Measurements from ENCODE around the gene MREG.

The MREG gene

GRCh38 chr2:216017365-216017764 is 4.0 kb upstream of the MREG start:
- peaks cover 45% of the 10 kb centered on the region for H3F3A ChIP-seq (ENCODE audit: insufficient read depth, low read length)
- H3K9me3 ChIP-seq (replicated peaks; ENCODE audit: insufficient read depth, low read length) = no peaks in the 10 kb centered on the region
- no peaks in the 10 kb centered on the region for H4K20me1 ChIP-seq (ENCODE audit: insufficient read depth, low read length)
- H3K9me2 ChIP-seq (replicated peaks; ENCODE audit: insufficient read depth, low read length) = no peaks in the 10 kb centered on the region
- peak; percentile 91 for DNase-seq
- TF ChIP-seq CTCF (IDR thresholded peaks at IDR 0.05; ENCODE audit: low read length) (0 out of 2 replicates have a peak, but pooled peaks have one; percentile 6), EZH2 (optimal IDR thresholded peaks at IDR 0.05; ENCODE audit: low read depth, low read length) (no peak)
- 0 out of 2 replicates have a peak overlapping the region, but pooled peaks have one; percentile 3 for H2AFZ ChIP-seq (ENCODE audit: low read length)
- peak overlapping the region; percentile 35 for H3K4me3 ChIP-seq (ENCODE audit: low read length)
- H3K9ac ChIP-seq (ENCODE audit: low read length) = peak overlapping the region; percentile 77
- peak overlapping the region; percentile 79 for H3K4me2 ChIP-seq (ENCODE audit: low read depth, low read length)
- no peaks in the 10 kb centered on the region for H3K27me3 ChIP-seq (replicated peaks; ENCODE audit: insufficient read depth, low read length)
- H3K27ac ChIP-seq (ENCODE audit: low read length) = peak overlapping the region; percentile 96
- no peaks in the 10 kb centered on the region for H3K36me3 ChIP-seq (replicated peaks; ENCODE audit: insufficient read depth, low read length)
- H3K79me2 ChIP-seq (ENCODE audit: low read length) = peaks cover 11% of the 10 kb centered on the region
- peaks cover 34% of the 10 kb centered on the region for H3K4me1 ChIP-seq (ENCODE audit: low read length)

GRCh38 chr2:216016581-216016980 is 3.2 kb upstream of the MREG start:
- Histone ChIP-seq H3F3A (ENCODE audit: insufficient read depth, low read length) (peaks cover 46% of the 10 kb centered on the region), H3K4me1 (ENCODE audit: low read length) (peaks cover 35% of the 10 kb centered on the region), H3K27ac (ENCODE audit: low read length) (peak overlapping the region; percentile 96), H3K9me3 (replicated peaks; ENCODE audit: insufficient read depth, low read length) (no peaks in the 10 kb centered on the region), H4K20me1 (ENCODE audit: insufficient read depth, low read length) (no peaks in the 10 kb centered on the region), H2AFZ (ENCODE audit: low read length) (no peak overlapping the region), H3K4me2 (ENCODE audit: low read depth, low read length) (peak overlapping the region; percentile 79), H3K36me3 (replicated peaks; ENCODE audit: insufficient read depth, low read length) (no peaks in the 10 kb centered on the region), H3K9me2 (replicated peaks; ENCODE audit: insufficient read depth, low read length) (no peaks in the 10 kb centered on the region), H3K4me3 (ENCODE audit: low read length) (peak overlapping the region; percentile 35), H3K9ac (ENCODE audit: low read length) (peak overlapping the region; percentile 77), H3K27me3 (replicated peaks; ENCODE audit: insufficient read depth, low read length) (no peaks in the 10 kb centered on the region), H3K79me2 (ENCODE audit: low read length) (peaks cover 19% of the 10 kb centered on the region)
- peak; percentile 72 for DNase-seq
- TF ChIP-seq EZH2 (optimal IDR thresholded peaks at IDR 0.05; ENCODE audit: low read depth, low read length) (no peak), EZH2phosphoT487 (IDR thresholded peaks at IDR 0.05; ENCODE audit: low read length) (no peak), CTCF (IDR thresholded peaks at IDR 0.05; ENCODE audit: low read length) (no peak)

- DNase-seq = peak; percentile 93
- Histone ChIP-seq H3K9me3 (replicated peaks; ENCODE audit: insufficient read depth, low read length) (no peaks in the 10 kb centered on the region), H3K27ac (ENCODE audit: low read length) (peak overlapping the region; percentile 96), H3K4me2 (ENCODE audit: low read depth, low read length) (peak overlapping the region; percentile 79), H3K79me2 (ENCODE audit: low read length) (peaks cover 26% of the 10 kb centered on the region), H3F3A (ENCODE audit: insufficient read depth, low read length) (peaks cover 46% of the 10 kb centered on the region), H3K36me3 (replicated peaks; ENCODE audit: insufficient read depth, low read length) (no peaks in the 10 kb centered on the region), H3K4me3 (ENCODE audit: low read length) (peak overlapping the region; percentile 35), H3K9ac (ENCODE audit: low read length) (peak overlapping the region; percentile 77), H3K27me3 (replicated peaks; ENCODE audit: insufficient read depth, low read length) (no peaks in the 10 kb centered on the region), H4K20me1 (ENCODE audit: insufficient read depth, low read length) (no peaks in the 10 kb centered on the region), H2AFZ (ENCODE audit: low read length) (peak overlapping the region; percentile 51), H3K4me1 (ENCODE audit: low read length) (peaks cover 39% of the 10 kb centered on the region), H3K9me2 (replicated peaks; ENCODE audit: insufficient read depth, low read length) (no peaks in the 10 kb centered on the region)
- TF ChIP-seq EZH2phosphoT487 (IDR thresholded peaks at IDR 0.05; ENCODE audit: low read length) (no peak), CTCF (IDR thresholded peaks at IDR 0.05; ENCODE audit: low read length) (no peak), EZH2 (optimal IDR thresholded peaks at IDR 0.05; ENCODE audit: low read depth, low read length) (no peak)
Observed at GRCh38 chr2:216015722-216016464, 2.5 kb upstream of the MREG start.

Data from MM.1S (cell line).